NB4 (cell line): ENCODE data around the gene PCYT1A.

Experiments
- DNase-seq: peaks from one replicate; pipeline ENCODE4 v3.0.0; 2010; ENCODE audit warnings: low read depth
- H3K4me3 ChIP-seq: one replicate; pipeline ENCODE4 v1.5.1; 2011; ENCODE audit warnings: mild to moderate bottlenecking, low read depth, low read length, moderate library complexity
- MYC ChIP-seq: IDR thresholded peaks from 2 replicates; pipeline ENCODE4 v1.6.1; 2011; ENCODE audit warnings: low read depth, low read length
- POLR2A ChIP-seq: IDR thresholded peaks from 2 replicates; pipeline ENCODE4 v1.6.1; 2011; ENCODE audit warnings: mild to moderate bottlenecking; ENCODE audit not compliant: insufficient read length; ENCODE audit errors: extremely low read depth
- TF ChIP-seq, protein P1 (sequence below): IDR thresholded peaks from one replicate; pipeline ENCODE4 v1.5.1; 2012; ENCODE audit warnings: low read depth, low read length
- TF ChIP-seq, protein P2 (sequence below): IDR thresholded peaks from 2 replicates; pipeline ENCODE4 v1.6.1; 2011; ENCODE audit warnings: low read depth, low read length

The PCYT1A gene

DNA sequence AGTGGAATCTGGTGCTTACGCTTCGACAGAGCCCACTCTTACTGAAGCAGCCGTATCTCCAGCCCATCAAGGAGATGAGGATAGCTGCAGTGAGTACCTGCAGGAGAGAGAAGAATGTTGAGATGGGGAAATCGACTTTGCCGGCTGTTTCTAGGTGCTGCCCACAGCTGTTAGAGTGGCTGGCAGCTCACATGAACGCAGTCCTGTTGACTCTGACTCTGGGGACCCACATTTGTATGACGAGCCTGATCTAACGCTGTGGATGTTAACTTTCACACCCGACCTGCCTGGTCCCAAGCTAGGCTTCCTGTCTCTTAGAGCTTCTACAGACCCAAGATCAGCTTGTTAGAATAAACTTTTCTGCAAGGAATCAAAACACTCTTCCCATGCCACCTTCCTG lies 39.4 kb upstream of the PCYT1A start:
- no peak overlapping the region for H3K4me3 ChIP-seq
- TF ChIP-seq MYC (no peak), POLR2A (no peak)
- TF ChIP-seq, protein P1, sequence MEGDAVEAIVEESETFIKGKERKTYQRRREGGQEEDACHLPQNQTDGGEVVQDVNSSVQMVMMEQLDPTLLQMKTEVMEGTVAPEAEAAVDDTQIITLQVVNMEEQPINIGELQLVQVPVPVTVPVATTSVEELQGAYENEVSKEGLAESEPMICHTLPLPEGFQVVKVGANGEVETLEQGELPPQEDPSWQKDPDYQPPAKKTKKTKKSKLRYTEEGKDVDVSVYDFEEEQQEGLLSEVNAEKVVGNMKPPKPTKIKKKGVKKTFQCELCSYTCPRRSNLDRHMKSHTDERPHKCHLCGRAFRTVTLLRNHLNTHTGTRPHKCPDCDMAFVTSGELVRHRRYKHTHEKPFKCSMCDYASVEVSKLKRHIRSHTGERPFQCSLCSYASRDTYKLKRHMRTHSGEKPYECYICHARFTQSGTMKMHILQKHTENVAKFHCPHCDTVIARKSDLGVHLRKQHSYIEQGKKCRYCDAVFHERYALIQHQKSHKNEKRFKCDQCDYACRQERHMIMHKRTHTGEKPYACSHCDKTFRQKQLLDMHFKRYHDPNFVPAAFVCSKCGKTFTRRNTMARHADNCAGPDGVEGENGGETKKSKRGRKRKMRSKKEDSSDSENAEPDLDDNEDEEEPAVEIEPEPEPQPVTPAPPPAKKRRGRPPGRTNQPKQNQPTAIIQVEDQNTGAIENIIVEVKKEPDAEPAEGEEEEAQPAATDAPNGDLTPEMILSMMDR = no peak
- TF ChIP-seq, protein P2, sequence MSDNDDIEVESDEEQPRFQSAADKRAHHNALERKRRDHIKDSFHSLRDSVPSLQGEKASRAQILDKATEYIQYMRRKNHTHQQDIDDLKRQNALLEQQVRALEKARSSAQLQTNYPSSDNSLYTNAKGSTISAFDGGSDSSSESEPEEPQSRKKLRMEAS = no peak
- no peak for DNase-seq

- peak; percentile 38 for DNase-seq
- TF ChIP-seq, protein P1 = peak; percentile 11
- TF ChIP-seq, protein P2 = no peak
- no peak for TF ChIP-seq MYC
- no peak overlapping the region for H3K4me3 ChIP-seq
Measured at GRCh38 chr3:196323691-196324090, 36.2 kb upstream of the PCYT1A start.

GRCh38 chr3:196323016-196323415 lies 35.5 kb upstream of the PCYT1A start:
- peak; percentile 34 for DNase-seq
- no peak overlapping the region for H3K4me3 ChIP-seq
- TF ChIP-seq, protein P2 = no peak
- TF ChIP-seq, protein P1 = no peak
- TF ChIP-seq MYC (no peak), POLR2A (no peak)

DNA sequence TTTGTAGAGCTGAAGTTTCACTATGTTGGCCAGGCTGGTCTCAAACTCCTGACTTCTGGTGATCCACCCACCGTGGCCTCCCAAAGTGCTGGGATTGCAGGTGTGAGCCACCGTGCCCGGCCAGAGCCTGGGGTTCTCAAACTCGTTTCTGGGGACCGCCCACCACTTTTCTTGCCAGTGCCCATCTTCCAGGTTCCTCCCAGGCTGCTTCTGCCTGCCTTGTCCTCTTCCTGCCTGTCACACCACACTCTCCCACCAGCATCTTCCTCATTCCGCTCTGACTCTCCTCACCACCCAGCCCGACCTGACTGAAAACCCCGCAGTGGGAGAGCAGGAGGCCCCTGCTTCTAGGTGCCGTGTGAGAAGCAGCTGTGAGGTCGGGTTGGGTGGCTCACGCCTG lies 33.6 kb upstream of the PCYT1A start:
- peak; percentile 34 for DNase-seq
- TF ChIP-seq MYC (no peak), POLR2A (no peak)
- TF ChIP-seq, protein P2 = no peak
- TF ChIP-seq, protein P1 = no peak
- no peak overlapping the region for H3K4me3 ChIP-seq

- no peak for TF ChIP-seq POLR2A
- TF ChIP-seq, protein P2 = no peak
- TF ChIP-seq, protein P1 = no peak
- TF ChIP-seq MYC = no peak
- no peak overlapping the region for H3K4me3 ChIP-seq
- no peak for DNase-seq
Measured at GRCh38 chr3:196320137-196320536, 32.6 kb upstream of the PCYT1A start.
